Measurements from ENCODE around the gene HEY2. TPM values are rescaled to one million over a fixed set of nuclear protein-coding genes. Genes with fewer than 3 reads are reported as not detected.

Gene HEY2
- total and polyA plus RNA-seq, 2 donors (not counting 1 experiment from before 2014, with no cell fraction given) = 0.12 TPM; not detected in 1

GRCh38 chr6:125718109-125718508 is 31.3 kb upstream of the HEY2 start:
- Histone ChIP-seq H3K79me2 (ENCODE audit: control insufficient read depth, insufficient read depth, low read length) (no peaks in the 10 kb centered on the region), H4K20me1 (ENCODE audit: control insufficient read depth, insufficient read depth, low read length, poor library complexity, severe bottlenecking) (no peaks in the 10 kb centered on the region), H3K9me3 (ENCODE audit: control extremely low read depth in 1 of 3, control insufficient read depth in 2 of 3, insufficient read depth in 1 of 3, low read length in 2 of 3) (no peaks in the 10 kb centered on the region), H3K9ac (ENCODE audit: low read length) (no peak overlapping the region), H3K4me1 (ENCODE audit: control insufficient read depth in 2 of 2, insufficient read depth in 2 of 2, low read length in 2 of 2) (peaks cover 4 to 5% of the 10 kb centered on the region in 2 donors), H3K4me3 (ENCODE audit: control extremely low read depth in 1 of 5, extremely low read depth in 1 of 5, insufficient read depth in 1 of 5, low read depth in 2 of 5, low read length in 4 of 5) (no peak overlapping the region), H3K36me3 (replicated peaks in 1 of 2; ENCODE audit: control extremely low read depth in 1 of 2, control insufficient read depth in 1 of 2, extremely low read depth in 1 of 2, insufficient read depth in 2 of 2, low read length in 1 of 2) (no peaks in the 10 kb centered on the region), H3K27me3 (replicated peaks in 1 of 4; ENCODE audit: control extremely low read depth in 1 of 4, control insufficient read depth in 3 of 4, insufficient read depth in 4 of 4, low read length in 3 of 4) (peaks cover 0 to 7% (median 5%) of the 10 kb centered on the region in 4 experiments), H3K4me2 (replicated peaks; ENCODE audit: low read depth, low read length, poor library complexity, severe bottlenecking) (no peak overlapping the region), H2AFZ (ENCODE audit: insufficient read depth, low read depth, low read length, poor library complexity, severe bottlenecking) (no peak overlapping the region), H3K27ac (ENCODE audit: low read length in 2 of 2) (no peak overlapping the region)
- intact Hi-C loops (cut with micrococcal nuclease) = no loop called here
- TF ChIP-seq EZH2 (IDR thresholded peaks at IDR 0.05; ENCODE audit: borderline replicate concordance, insufficient read depth, low read depth, low read length, poor library complexity, severe bottlenecking) = no peak
- CTCF ChIA-PET = interaction anchor here (0.6 to 0.7 kb wide), 2 partner anchors 109 to 253 kb away, joined by 3 to 5 read pairs; no protein-coding TSS in a partner anchor
- no peak for ATAC-seq (ENCODE audit: low read depth)
- Mint-ChIP-seq H3K27ac (no peak overlapping the region), H3K9me3 (ENCODE audit: insufficient read depth) (no peaks in the 10 kb centered on the region), H3K4me1 (peaks cover 13% of the 10 kb centered on the region), H3K27me3 (peaks cover 12% of the 10 kb centered on the region), H3K4me3 (no peak overlapping the region)
- POLR2A ChIA-PET = no interaction called here
- DNase-seq = no peak
- WGBS (ENCODE audit: insufficient coverage) = no CpG with 5 or more reads among the region's 2 CpGs

DNA sequence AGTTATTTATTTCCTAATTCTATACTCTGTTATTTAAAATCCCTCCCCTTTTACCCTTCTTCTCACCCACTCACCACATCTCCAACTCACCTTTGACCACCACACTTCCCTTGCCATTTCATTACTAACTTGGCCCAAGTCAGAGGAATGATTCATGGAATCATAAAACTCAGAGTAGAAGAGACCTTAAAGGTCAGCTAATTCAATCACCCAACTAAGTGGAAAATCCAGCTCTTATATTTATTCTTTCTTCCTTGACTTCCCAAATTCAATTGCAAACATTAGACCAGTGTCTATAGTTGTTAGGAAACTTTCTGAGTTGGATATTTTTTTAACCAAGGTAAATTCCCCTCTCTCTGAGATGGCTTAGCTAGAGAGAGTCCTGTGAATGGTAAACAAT is 26.5 kb upstream of the HEY2 start:
- no peak for DNase-seq
- Histone ChIP-seq H3K4me3 (ENCODE audit: control extremely low read depth in 1 of 5, extremely low read depth in 1 of 5, insufficient read depth in 1 of 5, low read depth in 2 of 5, low read length in 4 of 5) (no peak overlapping the region), H2AFZ (ENCODE audit: insufficient read depth, low read depth, low read length, poor library complexity, severe bottlenecking) (no peak overlapping the region), H3K9ac (ENCODE audit: low read length) (no peak overlapping the region), H3K27me3 (replicated peaks in 1 of 4; ENCODE audit: control extremely low read depth in 1 of 4, control insufficient read depth in 3 of 4, insufficient read depth in 4 of 4, low read length in 3 of 4) (peaks cover 0 to 7% (median 6%) of the 10 kb centered on the region in 4 experiments), H3K36me3 (replicated peaks in 1 of 2; ENCODE audit: control extremely low read depth in 1 of 2, control insufficient read depth in 1 of 2, extremely low read depth in 1 of 2, insufficient read depth in 2 of 2, low read length in 1 of 2) (no peaks in the 10 kb centered on the region), H4K20me1 (ENCODE audit: control insufficient read depth, insufficient read depth, low read length, poor library complexity, severe bottlenecking) (no peaks in the 10 kb centered on the region), H3K79me2 (ENCODE audit: control insufficient read depth, insufficient read depth, low read length) (no peaks in the 10 kb centered on the region), H3K4me1 (ENCODE audit: control insufficient read depth in 2 of 2, insufficient read depth in 2 of 2, low read length in 2 of 2) (no peaks in the 10 kb centered on the region), H3K4me2 (replicated peaks; ENCODE audit: low read depth, low read length, poor library complexity, severe bottlenecking) (no peak overlapping the region), H3K9me3 (ENCODE audit: control extremely low read depth in 1 of 3, control insufficient read depth in 2 of 3, insufficient read depth in 1 of 3, low read length in 2 of 3) (no peaks in the 10 kb centered on the region), H3K27ac (ENCODE audit: low read length in 2 of 2) (no peak overlapping the region)
- CTCF ChIA-PET = no interaction called here
- no peak for TF ChIP-seq CTCF (IDR thresholded peaks at IDR 0.05)
- TF ChIP-seq EZH2 (IDR thresholded peaks at IDR 0.05; ENCODE audit: borderline replicate concordance, insufficient read depth, low read depth, low read length, poor library complexity, severe bottlenecking) = no peak
- H3K4me1 Mint-ChIP-seq = peaks cover 3% of the 10 kb centered on the region
- POLR2A ChIA-PET = no interaction called here
- no peak overlapping the region for H3K4me3 Mint-ChIP-seq
- intact Hi-C loops (cut with micrococcal nuclease) = no loop called here
- peaks cover 26% of the 10 kb centered on the region for H3K27me3 Mint-ChIP-seq
- no peaks in the 10 kb centered on the region for H3K9me3 Mint-ChIP-seq (ENCODE audit: insufficient read depth)
- ATAC-seq (ENCODE audit: low read depth) = no peak
- no peak overlapping the region for H3K27ac Mint-ChIP-seq
